H9 (cell line): Measurements from ENCODE around the gene DNER. TPM values are rescaled to one million over a fixed set of nuclear protein-coding genes. Genes with fewer than 3 reads are reported as not detected.

ENCODE experiments used
- DNase-seq: peaks from one replicate; pipeline ENCODE4 v3.0.0-alpha.2; 2017
- H2AFZ ChIP-seq: one replicate; pipeline ENCODE4 v1.6.1; 2013; ENCODE audit warnings: mild to moderate bottlenecking, low read length, control low read depth, moderate library complexity
- H2AK5ac ChIP-seq: 2 replicates; pipeline ENCODE4 v1.6.1; 2013; ENCODE audit warnings: low read length, control low read depth, mixed read lengths; ENCODE audit not compliant: insufficient read length
- H2BK120ac ChIP-seq: one replicate; pipeline ENCODE4 v1.6.1; 2013; ENCODE audit warnings: low read depth, mild to moderate bottlenecking, low read length, control low read depth, inconsistent platforms; ENCODE audit not compliant: poor library complexity, severe bottlenecking
- H2BK12ac ChIP-seq: 2 replicates; pipeline ENCODE4 v1.6.1; 2013; ENCODE audit warnings: low read length, control low read depth, mixed read lengths, low read depth; ENCODE audit not compliant: insufficient read length
- H2BK15ac ChIP-seq: 2 replicates; pipeline ENCODE4 v1.6.1; 2013; ENCODE audit warnings: low read depth, low read length, control low read depth
- H2BK20ac ChIP-seq: one replicate; pipeline ENCODE4 v1.6.1; 2013; ENCODE audit warnings: low read depth, mild to moderate bottlenecking, low read length, control low read depth, inconsistent platforms; ENCODE audit not compliant: poor library complexity, severe bottlenecking
- H2BK5ac ChIP-seq: 2 replicates; pipeline ENCODE4 v1.6.1; 2013; ENCODE audit warnings: low read length, control low read depth, mixed read lengths; ENCODE audit not compliant: insufficient read length
- H3K14ac ChIP-seq: 2 replicates; pipeline ENCODE4 v1.6.1; 2013; ENCODE audit warnings: low read length, control low read depth; ENCODE audit not compliant: insufficient read depth
- H3K18ac ChIP-seq: 2 replicates; pipeline ENCODE4 v1.6.1; 2013; ENCODE audit warnings: low read depth, mild to moderate bottlenecking, mixed read lengths, low read length, control low read depth; ENCODE audit not compliant: insufficient read length
- H3K23ac ChIP-seq: 2 replicates; pipeline ENCODE4 v1.6.1; 2013; ENCODE audit warnings: low read length, control low read depth, mixed read lengths, low read depth; ENCODE audit not compliant: insufficient read length
- H3K23me2 ChIP-seq: 2 replicates; pipeline ENCODE4 v1.6.1; 2013; ENCODE audit warnings: low read depth, mild to moderate bottlenecking, mixed read lengths, low read length, control low read depth; ENCODE audit not compliant: insufficient read length, poor library complexity, severe bottlenecking
- H3K27ac ChIP-seq: 2 replicates; pipeline ENCODE4 v1.5.1; 2013; ENCODE audit warnings: low read length, control low read depth, mixed read lengths, low read depth; ENCODE audit not compliant: insufficient read length
- H3K27me3 ChIP-seq: 2 replicates; pipeline ENCODE4 v1.6.1; 2013; ENCODE audit warnings: low read length, control low read depth, inconsistent platforms; ENCODE audit not compliant: insufficient read depth
- H3K4ac ChIP-seq: 2 replicates; pipeline ENCODE4 v1.6.1; 2013; ENCODE audit warnings: low read depth, mild to moderate bottlenecking, control low read depth, inconsistent platforms, low read length, moderate library complexity
- H3K4me1 ChIP-seq: 2 replicates; pipeline ENCODE4 v1.6.1; 2013; ENCODE audit warnings: low read length, control low read depth, inconsistent platforms; ENCODE audit not compliant: insufficient read depth
- H3K4me2 ChIP-seq: 2 replicates; pipeline ENCODE4 v1.6.1; 2013; ENCODE audit warnings: low read length, control low read depth, mixed read lengths; ENCODE audit not compliant: insufficient read length, insufficient read depth
- H3K56ac ChIP-seq: 2 replicates; pipeline ENCODE4 v1.6.1; 2013; ENCODE audit warnings: low read depth, mild to moderate bottlenecking, mixed read lengths, low read length, control low read depth; ENCODE audit not compliant: insufficient read length
- H3K79me1 ChIP-seq: 2 replicates; pipeline ENCODE4 v1.6.1; 2013; ENCODE audit warnings: low read depth, mild to moderate bottlenecking, moderate library complexity, low read length, control low read depth, inconsistent platforms; ENCODE audit not compliant: insufficient read depth, poor library complexity, severe bottlenecking
- H3K79me2 ChIP-seq: 2 replicates; pipeline ENCODE4 v1.6.1; 2013; ENCODE audit warnings: low read length, control low read depth, inconsistent platforms; ENCODE audit not compliant: insufficient read depth
- H3K9ac ChIP-seq: 2 replicates; pipeline ENCODE4 v1.6.1; 2013; ENCODE audit warnings: low read length, control low read depth, mixed read lengths; ENCODE audit not compliant: insufficient read length; ENCODE audit errors: extremely low read depth
- H3K9me3 ChIP-seq: one replicate; pipeline ENCODE4 v1.6.1; 2013; ENCODE audit warnings: low read depth, low read length, inconsistent platforms; ENCODE audit not compliant: control insufficient read depth
- H3T11ph ChIP-seq: one replicate; pipeline ENCODE4 v1.6.1; 2013; ENCODE audit warnings: mild to moderate bottlenecking, low read length, control low read depth, inconsistent platforms
- H4K20me1 ChIP-seq: one replicate; pipeline ENCODE4 v1.6.1; 2013; ENCODE audit not compliant: control insufficient read depth, insufficient read length, insufficient read depth
- H4K5ac ChIP-seq: 2 replicates; pipeline ENCODE4 v1.6.1; 2013; ENCODE audit warnings: low read depth, mild to moderate bottlenecking, mixed read lengths, low read length, control low read depth; ENCODE audit not compliant: insufficient read length
- H4K8ac ChIP-seq: replicated peaks from 2 replicates; pipeline ENCODE4 v1.6.1; 2013; ENCODE audit warnings: low read length, control low read depth, mixed read lengths, low read depth; ENCODE audit not compliant: insufficient read length
- H4K91ac ChIP-seq: 2 replicates; pipeline ENCODE4 v1.6.1; 2013; ENCODE audit warnings: low read depth, mild to moderate bottlenecking, moderate library complexity, mixed read lengths, low read length, control low read depth; ENCODE audit not compliant: insufficient read length
- H3K27ac Mint-ChIP-seq, 3 experiments: 2 replicates in 2 of 3; 3 replicates in 1 of 3; pipeline ENCODE4 v1.8.0; 2020 to 2021; ENCODE audit warnings: mixed read lengths in 3 of 3, mild to moderate bottlenecking in 1 of 3, moderate library complexity in 1 of 3
- H3K27me3 Mint-ChIP-seq: 2 replicates; pipeline ENCODE4 v1.8.0; 2021; ENCODE audit warnings: low read depth, mild to moderate bottlenecking, moderate library complexity, mixed read lengths
- H3K36me3 Mint-ChIP-seq, 3 experiments: 2 replicates in 2 of 3; 3 replicates in 1 of 3; pipeline ENCODE4 v1.8.0; 2020 to 2021; ENCODE audit warnings: low read depth in 3 of 3, mixed read lengths in 3 of 3; ENCODE audit not compliant: insufficient read depth in 1 of 3
- H3K4me1 Mint-ChIP-seq, 2 experiments: 2 replicates each; pipeline ENCODE4 v1.8.0; 2020; ENCODE audit warnings: mixed read lengths in 2 of 2
- H3K4me3 Mint-ChIP-seq, 2 experiments: 2 replicates in 1 of 2; 3 replicates in 1 of 2; pipeline ENCODE4 v1.8.0; 2020 to 2021; ENCODE audit warnings: mild to moderate bottlenecking in 2 of 2, mixed read lengths in 2 of 2, moderate library complexity in 1 of 2
- H3K9me3 Mint-ChIP-seq, 2 experiments: 2 replicates in 1 of 2; 3 replicates in 1 of 2; pipeline ENCODE4 v1.8.0; 2020; ENCODE audit warnings: mild to moderate bottlenecking in 2 of 2, mixed read lengths in 2 of 2, moderate library complexity in 1 of 2
- WGBS: extraction: QIAGEN DNeasy Blood & Tissue Kit; methylation state at CpG from one replicate; pipeline ENCODE4 v1.1.7; 2013; ENCODE audit warnings: missing lambda C conversion rate, low lambda C conversion rate, mixed read lengths; ENCODE audit not compliant: insufficient read length; ENCODE audit errors: extremely low coverage; 5-methylcytosine and 5-hydroxymethylcytosine counted together
- total RNA-seq: library from RNA; stranded (reverse); gene quantifications from 2 replicates; pipeline ENCODE4 v1.2.1, GENCODE V29; 2021
- TF ChIP-seq, protein P1 (sequence below): fragments of 200-600 bp; sonication (generic); conservative IDR thresholded peaks from 3 replicates; pipeline ENCODE4 v1.8.0; 2021; ENCODE audit warnings: antibody characterized with exemption, mild to moderate bottlenecking

Gene DNER
- total RNA-seq, 1 experiment from 2014 or later, result 1.0 TPM

DNA sequence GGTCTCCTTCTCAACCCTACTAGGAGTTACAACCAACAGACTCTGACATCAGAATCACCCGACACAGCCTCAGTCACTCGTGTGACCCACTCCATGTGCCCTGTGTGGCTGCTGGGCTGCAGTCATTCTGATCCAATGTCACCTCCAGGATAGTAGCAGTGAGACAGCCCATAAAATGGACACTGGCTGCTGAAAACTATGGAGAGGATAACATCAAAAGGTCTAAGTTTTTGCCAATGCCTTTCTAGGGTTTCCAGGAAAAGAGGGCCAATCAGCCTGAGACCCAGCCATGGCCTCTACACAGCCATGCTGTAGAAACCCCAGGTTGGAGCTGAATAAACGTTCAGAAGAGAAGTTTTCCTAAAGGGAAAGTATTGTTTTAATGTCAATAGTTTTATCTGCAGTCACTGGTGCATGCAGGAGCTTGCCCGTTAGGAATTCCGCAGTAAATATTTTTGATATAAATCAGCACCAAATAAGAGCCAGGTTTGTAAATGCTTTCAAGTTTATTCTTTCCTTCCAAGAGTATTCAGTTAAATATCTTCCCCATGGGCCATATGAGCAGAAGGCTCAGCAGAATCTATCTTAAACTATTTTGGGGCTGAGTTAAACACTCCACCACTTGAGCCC, 351.1 kb downstream of the DNER start:
- no peak overlapping the region for H3K4me2 ChIP-seq
- no CpG with 5 or more reads among the region's 5 CpGs for WGBS

More for the DNA sequence above, 351.1 kb downstream of the DNER start:
- Histone ChIP-seq H2BK15ac (no peak overlapping the region; the same call in 1 of the 2 replicates), H3K27me3 (no peaks in the 10 kb centered on the region), H3K23me2 (no peaks in the 10 kb centered on the region), H2BK20ac (no peak overlapping the region), H2BK120ac (no peak overlapping the region), H4K91ac (no peak overlapping the region), H3K9me3 (no peaks in the 10 kb centered on the region), H3K18ac (no peak overlapping the region), H2AFZ (no peak overlapping the region), H3K79me2 (no peaks in the 10 kb centered on the region), H2BK12ac (no peak overlapping the region), H3K14ac (no peak overlapping the region), H3K4ac (no peak overlapping the region), H2AK5ac (no peak overlapping the region), H3K27ac (no peak overlapping the region), H3T11ph (no peak overlapping the region), H3K9ac (no peak overlapping the region), H4K8ac (no peak overlapping the region), H4K20me1 (no peaks in the 10 kb centered on the region), H2BK5ac (no peak overlapping the region), H3K56ac (no peak overlapping the region), H3K79me1 (no peaks in the 10 kb centered on the region), H4K5ac (no peak overlapping the region), H3K4me1 (peaks cover 5% of the 10 kb centered on the region; the same call in 1 of the 2 replicates), H3K23ac (no peak overlapping the region)
- H3K4me1 Mint-ChIP-seq, result peaks cover 8 to 9% of the 10 kb centered on the region in 2 experiments
- H3K27me3 Mint-ChIP-seq, result no peaks in the 10 kb centered on the region
- TF ChIP-seq, protein P1, sequence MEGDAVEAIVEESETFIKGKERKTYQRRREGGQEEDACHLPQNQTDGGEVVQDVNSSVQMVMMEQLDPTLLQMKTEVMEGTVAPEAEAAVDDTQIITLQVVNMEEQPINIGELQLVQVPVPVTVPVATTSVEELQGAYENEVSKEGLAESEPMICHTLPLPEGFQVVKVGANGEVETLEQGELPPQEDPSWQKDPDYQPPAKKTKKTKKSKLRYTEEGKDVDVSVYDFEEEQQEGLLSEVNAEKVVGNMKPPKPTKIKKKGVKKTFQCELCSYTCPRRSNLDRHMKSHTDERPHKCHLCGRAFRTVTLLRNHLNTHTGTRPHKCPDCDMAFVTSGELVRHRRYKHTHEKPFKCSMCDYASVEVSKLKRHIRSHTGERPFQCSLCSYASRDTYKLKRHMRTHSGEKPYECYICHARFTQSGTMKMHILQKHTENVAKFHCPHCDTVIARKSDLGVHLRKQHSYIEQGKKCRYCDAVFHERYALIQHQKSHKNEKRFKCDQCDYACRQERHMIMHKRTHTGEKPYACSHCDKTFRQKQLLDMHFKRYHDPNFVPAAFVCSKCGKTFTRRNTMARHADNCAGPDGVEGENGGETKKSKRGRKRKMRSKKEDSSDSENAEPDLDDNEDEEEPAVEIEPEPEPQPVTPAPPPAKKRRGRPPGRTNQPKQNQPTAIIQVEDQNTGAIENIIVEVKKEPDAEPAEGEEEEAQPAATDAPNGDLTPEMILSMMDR, result no peak
- DNase-seq, result no peak
- H3K4me3 Mint-ChIP-seq, result no peak overlapping the region
- peaks cover 0 to 2% of the 10 kb centered on the region in 2 experiments; a peak in 2 of 5 replicates for H3K9me3 Mint-ChIP-seq
- H3K36me3 Mint-ChIP-seq, result no peaks in the 10 kb centered on the region
- H3K27ac Mint-ChIP-seq, result no peak overlapping the region; a peak in 1 of 7 replicates
